GM19468 (cell line): ENCODE measurements around the gene C1orf21.

Source experiments
- ATAC-seq: cut with Tn5 transposase; IDR thresholded peaks from one replicate; pipeline ENCODE4 v1.9.1; 2021; ENCODE audit warnings: mild to moderate bottlenecking, moderate library complexity, moderate number of reproducible peaks; ENCODE audit not compliant: unreplicated experiment; ENCODE audit errors: extremely low read depth

Gene C1orf21

DNA sequence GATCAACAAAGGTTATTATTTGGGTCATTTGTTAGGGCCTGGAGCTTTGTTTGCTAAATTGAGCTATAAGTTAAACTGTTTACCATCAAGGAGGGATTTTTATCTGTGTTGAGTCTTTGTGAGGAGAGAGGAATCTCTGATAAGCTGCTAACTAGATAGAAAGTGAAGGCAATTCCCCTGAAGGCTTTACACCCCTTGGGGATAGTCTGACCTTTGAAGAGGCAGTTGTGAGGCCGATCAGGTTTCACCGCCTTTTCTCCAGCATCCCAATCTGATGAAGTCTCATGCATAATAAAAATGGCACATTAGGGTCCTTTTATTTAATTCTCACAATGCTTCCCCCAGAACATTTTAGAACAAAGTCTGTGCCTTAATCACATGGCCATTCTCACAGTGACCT, 21.8 kb downstream of the C1orf21 start:
- ATAC-seq: no peak

DNA sequence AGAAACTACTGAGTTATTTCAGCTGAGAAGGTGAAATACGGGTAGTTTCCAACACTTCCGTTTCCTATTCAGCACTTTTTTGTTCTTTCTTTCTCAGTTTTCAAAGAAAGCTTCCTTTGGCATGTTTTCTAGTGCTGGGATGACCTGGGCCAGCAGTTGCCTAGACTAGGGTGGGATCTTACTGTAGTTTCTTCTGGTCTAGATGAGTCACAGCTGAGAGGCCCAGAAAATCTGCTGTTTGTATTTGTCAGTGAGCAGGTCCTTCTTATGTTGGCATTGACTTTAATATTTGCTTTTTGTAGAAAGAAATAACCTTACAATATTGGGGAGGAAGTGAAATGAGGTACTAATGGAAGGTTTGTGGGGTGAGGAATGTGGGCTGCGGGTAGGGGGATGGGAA, 22.2 kb downstream of the C1orf21 start:
- no peak for ATAC-seq

DNA sequence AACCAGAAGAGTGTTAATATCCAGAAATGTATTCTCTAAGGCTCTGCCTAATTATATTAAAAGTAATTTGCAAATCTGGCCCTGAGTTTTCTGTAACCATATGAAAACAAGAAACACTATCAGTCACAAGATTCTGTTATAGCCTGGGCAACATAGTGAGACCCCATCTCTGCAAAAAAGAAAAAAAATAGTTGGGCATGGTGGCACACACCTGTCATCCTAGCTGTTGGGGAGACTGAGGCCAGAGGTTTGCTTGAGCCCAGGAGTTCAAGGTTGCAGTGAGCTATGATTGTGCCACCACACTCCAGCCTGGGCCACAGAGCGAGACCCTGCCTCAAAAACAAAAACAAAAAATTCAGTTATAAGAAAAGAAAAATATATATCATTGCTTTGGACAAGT, 25.6 kb downstream of the C1orf21 start:
- no peak for ATAC-seq

DNA sequence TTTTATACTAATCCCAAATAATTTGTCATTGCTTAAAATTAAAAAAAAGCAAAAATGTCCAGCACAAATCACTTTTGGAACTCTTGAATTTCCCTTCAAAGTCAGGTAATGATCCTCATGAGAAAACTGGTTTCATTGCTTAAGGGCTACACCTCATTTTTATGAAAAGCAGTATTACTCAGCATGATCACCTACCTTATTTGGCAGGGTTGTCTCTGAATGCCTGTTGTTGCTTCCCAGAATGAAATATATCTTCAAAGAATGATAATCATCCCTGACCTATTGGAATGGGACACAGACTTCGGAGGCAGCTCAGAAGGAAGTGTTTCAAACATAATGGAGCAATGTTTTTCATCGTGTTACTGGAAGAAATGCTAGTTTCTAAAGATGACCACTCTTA, 29.7 kb downstream of the C1orf21 start:
- ATAC-seq: no peak

- ATAC-seq: no peak
These were observed 30.1 kb downstream of the C1orf21 start for GRCh38 chr1:184416946-184417345.

DNA sequence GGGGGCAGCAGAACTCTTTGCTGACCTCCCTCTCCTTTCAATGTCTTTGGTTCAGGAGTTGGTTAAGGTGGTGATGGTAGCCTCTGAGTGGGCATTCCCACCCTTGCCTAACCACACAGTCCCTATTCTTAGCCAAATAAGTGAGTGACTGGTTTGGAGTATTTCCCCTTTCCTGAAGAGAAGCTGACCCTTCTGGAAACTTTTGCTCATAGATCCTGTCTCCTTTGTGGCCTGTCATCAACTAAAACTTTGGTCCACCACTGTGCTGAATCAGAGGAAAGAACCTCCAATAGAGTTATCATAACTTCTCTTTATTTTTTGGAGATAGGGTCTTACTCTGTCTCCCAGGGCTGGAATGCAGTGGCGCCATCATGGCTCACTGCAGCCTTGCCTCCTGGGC, 31.1 kb downstream of the C1orf21 start:
- ATAC-seq: no peak

- ATAC-seq: no peak
These were observed 32.0 kb downstream of the C1orf21 start for GRCh38 chr1:184418652-184419349.

DNA sequence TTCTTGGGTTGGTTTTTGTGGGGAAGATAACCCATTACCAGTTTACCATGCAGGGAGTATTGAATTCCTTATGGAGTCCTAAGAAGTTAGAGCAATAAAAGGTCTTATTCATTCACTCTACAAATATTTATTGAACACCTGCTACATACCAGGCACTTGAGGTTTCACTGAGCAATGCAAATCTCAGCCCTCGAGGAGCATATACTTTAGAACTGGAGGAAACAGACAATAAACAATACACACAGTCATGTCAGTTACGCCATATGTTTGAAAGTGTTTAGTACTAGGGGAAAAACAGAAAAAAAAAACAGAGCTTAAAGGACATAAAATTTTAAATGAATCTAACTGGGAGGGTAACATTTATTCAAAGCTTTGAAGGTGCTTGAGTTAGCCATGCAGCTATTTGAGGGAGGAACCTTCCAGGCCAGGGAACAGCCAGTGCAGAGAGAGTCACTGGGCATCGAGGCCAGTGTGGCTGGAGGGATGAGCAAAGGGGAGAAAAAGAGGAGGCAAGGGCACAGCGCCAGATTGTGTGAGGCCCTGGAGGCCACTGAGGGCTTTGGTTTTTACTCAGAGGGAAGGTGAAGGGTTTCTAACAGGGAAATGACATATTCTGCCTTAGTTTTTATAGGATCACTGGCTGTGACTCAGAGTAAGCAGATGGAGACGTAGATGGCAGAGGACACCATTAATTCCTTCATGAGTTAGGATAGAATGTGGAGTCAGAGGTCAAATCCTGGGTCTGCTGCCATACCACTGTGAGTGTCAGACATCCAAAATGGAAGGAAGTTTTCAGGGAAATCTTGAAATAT, 32.7 kb downstream of the C1orf21 start:
- ATAC-seq: no peak

- ATAC-seq: no peak
These were observed 35.8 kb downstream of the C1orf21 start for GRCh38 chr1:184422490-184423233.

DNA sequence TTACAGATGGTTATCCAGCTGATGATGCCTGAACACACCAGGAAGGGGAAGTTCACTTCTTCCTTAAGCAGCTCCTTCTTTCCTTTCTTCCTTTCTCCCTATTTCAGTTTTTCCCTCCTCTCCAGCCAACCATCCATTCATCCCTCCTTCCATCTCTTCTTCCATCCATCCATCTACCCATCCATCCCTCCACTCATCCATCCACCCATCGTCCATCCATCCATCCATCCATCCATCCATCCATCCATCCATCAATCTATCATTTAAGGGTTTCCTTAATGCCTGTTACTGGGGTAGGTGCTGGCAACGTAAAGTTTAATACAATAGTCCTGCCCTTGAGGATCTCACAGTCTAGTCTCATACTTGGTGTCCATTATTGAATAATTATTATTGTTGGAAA, 36.8 kb downstream of the C1orf21 start:
- no peak for ATAC-seq

GRCh38 chr1:184424157-184424556, 37.3 kb downstream of the C1orf21 start:
- ATAC-seq: no peak

GRCh38 chr1:184424945-184425344, 38.1 kb downstream of the C1orf21 start:
- no peak for ATAC-seq

DNA sequence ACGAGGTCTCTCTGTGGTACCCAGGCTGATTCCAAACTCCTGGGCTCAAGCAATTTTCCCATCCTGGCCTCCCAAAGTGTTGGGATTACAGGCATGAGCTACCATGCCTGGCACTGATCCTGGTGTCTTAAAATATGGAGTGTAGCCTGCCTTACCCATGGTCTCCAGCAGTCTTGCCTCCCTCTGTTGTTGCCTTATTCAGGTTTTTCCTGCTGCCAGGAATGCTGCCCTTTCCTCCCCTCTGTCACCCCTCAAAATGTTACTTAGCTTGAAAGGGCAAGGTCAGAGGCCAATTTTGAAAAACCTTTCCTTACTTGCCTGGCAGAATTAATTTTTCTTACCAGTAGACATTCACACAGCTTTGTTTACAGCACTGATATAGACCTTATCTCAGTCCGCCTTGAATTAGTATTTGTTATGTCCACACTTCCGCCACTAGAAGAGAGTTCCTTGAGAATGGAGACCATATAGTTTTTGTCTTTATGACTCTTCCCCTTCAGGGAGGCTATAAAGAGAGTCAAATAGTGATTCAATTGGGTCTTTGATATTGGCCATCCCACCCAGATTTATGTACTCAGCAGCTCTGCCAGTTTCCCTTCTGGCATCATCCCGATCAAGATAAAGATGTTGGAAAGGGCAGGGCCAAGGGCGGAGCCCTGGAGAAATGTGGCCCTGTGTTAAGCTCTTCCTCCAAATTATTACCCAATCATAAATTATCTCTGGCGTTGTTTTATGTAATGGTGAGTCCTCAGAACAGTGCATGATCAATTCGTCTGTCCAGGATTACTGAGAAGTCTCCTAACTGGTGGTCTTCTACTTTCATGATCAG, 38.8 kb downstream of the C1orf21 start:
- ATAC-seq: no peak

- no peak for ATAC-seq
These were observed 39.4 kb downstream of the C1orf21 start for GRCh38 chr1:184426278-184426674.

GRCh38 chr1:184427722-184428121, 40.9 kb downstream of the C1orf21 start:
- no peak for ATAC-seq

DNA sequence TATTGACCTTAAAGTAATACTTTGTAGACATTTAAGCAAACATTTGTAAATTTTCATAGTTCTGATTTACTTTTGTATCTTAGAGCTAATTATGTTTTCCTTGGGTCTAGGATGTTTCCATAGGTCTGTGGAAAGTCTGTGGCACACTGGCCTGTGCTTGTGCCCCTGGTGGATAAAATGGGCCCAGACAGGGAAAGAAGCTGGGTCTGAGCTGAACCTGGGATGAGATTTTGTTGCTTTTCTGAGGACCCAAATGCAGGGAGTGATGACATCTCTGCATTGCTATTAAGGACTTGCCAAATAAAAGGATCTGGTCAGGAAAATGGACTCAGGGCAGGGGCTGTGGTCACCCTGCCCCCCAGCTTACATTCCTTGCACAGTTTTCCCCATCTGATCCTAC, 41.8 kb downstream of the C1orf21 start:
- ATAC-seq: no peak

- ATAC-seq: no peak
These were observed 42.5 kb downstream of the C1orf21 start for GRCh38 chr1:184429335-184429734.

DNA sequence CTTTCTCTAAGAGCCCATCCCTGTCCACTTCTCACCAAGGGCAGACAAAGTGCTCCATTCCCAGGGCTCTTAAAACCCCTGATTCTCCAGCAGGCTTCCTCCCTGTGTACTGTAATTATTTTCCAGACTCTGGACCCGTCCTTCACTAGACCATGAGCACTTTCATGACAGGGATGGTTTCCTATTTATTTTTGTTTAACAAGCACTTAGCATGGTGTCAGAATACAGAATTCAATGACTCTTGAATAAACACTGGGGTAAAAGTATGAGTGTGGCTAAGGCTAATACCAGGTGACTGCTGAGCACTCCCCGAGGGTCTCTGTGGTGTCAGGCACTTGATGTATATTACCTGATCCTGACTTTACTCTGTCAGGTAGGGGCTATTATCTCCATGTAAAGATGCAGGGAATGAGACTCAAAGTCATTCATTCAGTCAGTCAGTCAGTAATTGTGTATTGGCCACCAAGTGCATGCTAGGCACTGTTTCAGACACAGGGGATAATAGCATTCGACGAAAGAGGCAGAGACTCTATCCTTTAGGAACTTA, 47.2 kb downstream of the C1orf21 start:
- no peak for ATAC-seq

DNA sequence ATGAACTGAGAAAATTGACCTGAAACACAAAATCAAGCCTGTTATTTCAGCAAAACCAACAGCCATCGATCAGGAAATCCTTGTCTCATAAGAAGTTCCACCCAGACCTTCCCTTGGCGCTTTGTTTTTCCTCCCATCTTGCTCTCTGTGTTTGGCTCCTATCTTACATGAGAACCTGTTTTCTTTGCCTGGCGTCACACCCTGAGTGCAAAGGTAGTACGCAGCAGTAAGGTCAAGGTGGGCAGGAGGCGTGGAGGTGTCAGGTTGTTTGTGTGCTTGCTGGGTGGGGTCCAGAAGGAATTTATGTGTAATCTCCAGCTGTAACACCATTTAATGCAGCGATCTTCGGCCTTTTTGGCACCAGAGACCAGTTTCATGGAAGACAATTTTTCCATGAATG, 50.5 kb downstream of the C1orf21 start:
- ATAC-seq: no peak

DNA sequence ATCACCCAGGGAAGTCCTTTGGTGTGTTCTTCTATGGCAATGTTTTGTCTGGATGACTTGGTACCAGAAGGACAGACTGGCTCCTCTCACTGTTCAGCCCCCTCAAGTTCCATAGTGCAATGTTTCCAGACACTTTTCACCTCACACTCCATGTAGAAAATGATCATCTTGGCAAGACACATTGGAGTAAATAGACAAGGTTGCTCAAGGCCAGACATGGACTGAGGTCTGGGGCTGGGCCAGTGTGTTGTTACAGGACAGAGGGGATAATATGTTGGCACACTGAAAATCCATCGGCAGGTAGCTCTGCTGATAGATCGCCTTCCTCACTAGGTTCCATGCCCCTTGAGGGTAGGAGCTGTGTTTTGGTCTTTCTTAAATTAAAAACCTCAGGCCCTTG, 51.5 kb downstream of the C1orf21 start:
- no peak for ATAC-seq
